ENCODE data around the gene FANCE.
A peak's percentile ranks its signal among the peaks of the same experiment; 100 is the strongest.
"Not testable (repeated sequence)": the region's sequence is repeated elsewhere in the genome, so short reads cannot be mapped to it uniquely, and the experiment has no call there.

Gene FANCE

GRCh38 chr6:35432702-35433101 is 19.4 kb upstream of the FANCE start:
- not testable (repeated sequence) for DNase-seq

- DNase-seq, result no peak
Measured at GRCh38 chr6:35435074-35435837, 16.9 kb upstream of the FANCE start.

- DNase-seq, result no peak
Measured at GRCh38 chr6:35436071-35436857, 15.9 kb upstream of the FANCE start.

GRCh38 chr6:35438378-35439065 is 13.6 kb upstream of the FANCE start:
- DNase-seq, result not testable (repeated sequence)

- DNase-seq, result no peak
Measured at GRCh38 chr6:35439308-35439707, 12.8 kb upstream of the FANCE start.

- DNase-seq, result no peak
Measured at GRCh38 chr6:35441205-35441604, 10.9 kb upstream of the FANCE start.

GRCh38 chr6:35441642-35442041 is 10.5 kb upstream of the FANCE start:
- DNase-seq, result no peak

- no peak for DNase-seq
Measured at GRCh38 chr6:35442693-35443092, 9.4 kb upstream of the FANCE start.

GRCh38 chr6:35443341-35444030 is 8.7 kb upstream of the FANCE start:
- DNase-seq, result no peak

GRCh38 chr6:35445691-35446090 is 6.4 kb upstream of the FANCE start:
- no peak for DNase-seq

- no peak for DNase-seq
Measured at GRCh38 chr6:35448191-35448590, 3.9 kb upstream of the FANCE start.

- peak; percentile 59 for DNase-seq
Measured at GRCh38 chr6:35449287-35449881, 2.8 kb upstream of the FANCE start.

GRCh38 chr6:35451354-35452182 is 570 bp upstream of the FANCE start:
- no peak for DNase-seq

- no peak for DNase-seq
Measured at GRCh38 chr6:35453236-35453635, 1.1 kb downstream of the FANCE start.

GRCh38 chr6:35454391-35455110 is 2.4 kb downstream of the FANCE start:
- DNase-seq, result no peak

- DNase-seq, result no peak
Measured at GRCh38 chr6:35457907-35458306, 5.8 kb downstream of the FANCE start.

GRCh38 chr6:35461270-35461669 is 9.1 kb downstream of the FANCE start:
- no peak for DNase-seq

GRCh38 chr6:35463292-35463691 is 11.2 kb downstream of the FANCE start:
- DNase-seq, result no peak

- no peak for DNase-seq
Measured at GRCh38 chr6:35465646-35466045, 13.5 kb downstream of the FANCE start.

- DNase-seq, result peak; percentile 87
Measured at GRCh38 chr6:35468181-35468979, 16.2 kb downstream of the FANCE start, which contains the start of gene RPL10A. TSS of gene RPL10A (plus strand) at chr6:35468401. CDS start at chr6:35468435, 34 bp downstream.
